ENCODE results near the gene CHIC2.

CHIC2 gene

DNA sequence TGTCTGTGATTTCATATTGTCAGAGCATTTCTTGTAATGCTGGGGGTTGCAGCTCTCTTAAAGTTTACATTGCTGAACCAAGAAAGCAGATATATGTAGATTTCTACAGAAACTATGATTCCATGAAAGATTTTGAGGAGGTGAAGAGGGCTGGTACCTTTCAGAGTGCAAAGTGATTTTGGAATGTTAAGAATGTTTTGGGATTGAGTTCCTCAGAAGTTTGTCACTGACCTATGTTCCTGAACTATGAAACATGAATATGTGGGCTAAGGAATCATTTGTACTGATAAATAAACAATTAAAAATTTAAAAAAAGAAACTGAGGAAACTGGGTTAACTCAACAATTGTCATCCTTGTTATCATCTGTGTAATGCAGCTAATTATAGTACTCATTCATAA lies 12.3 kb upstream of the CHIC2 start:
- Mint-ChIP-seq H3K27ac (no peak overlapping the region), H3K4me3 (no peak overlapping the region), H3K9me3 (no peaks in the 10 kb centered on the region), H3K36me3 (no peaks in the 10 kb centered on the region), H3K4me1 (no peaks in the 10 kb centered on the region)
- ATAC-seq (no peak), DNase-seq (ENCODE audit: low spot score in 2 of 2) (no peak)

DNA sequence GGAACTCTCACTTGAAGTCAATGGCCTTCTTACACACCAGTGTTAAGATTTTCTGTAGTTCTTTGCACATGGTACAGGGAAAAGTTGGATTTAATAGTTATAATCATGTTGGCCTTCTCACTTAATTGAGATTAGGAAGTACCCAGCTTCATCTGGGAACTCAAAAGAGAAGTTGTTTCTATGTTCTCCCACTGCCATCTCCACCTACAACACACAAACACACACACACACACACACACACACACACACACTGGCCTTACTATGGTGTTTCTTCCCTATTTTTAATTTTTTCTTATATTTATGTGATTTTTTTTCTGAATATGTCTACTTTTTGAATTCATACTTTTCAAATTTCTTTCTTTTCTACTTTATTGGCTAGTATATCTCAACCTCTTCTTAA lies 10.0 kb upstream of the CHIC2 start:
- no peaks in the 10 kb centered on the region for H3K9me3 Mint-ChIP-seq
- DNase-seq (ENCODE audit: low spot score in 2 of 2) (no peak), ATAC-seq (no peak)
- no peak overlapping the region for H3K27ac Mint-ChIP-seq
- no peaks in the 10 kb centered on the region for H3K36me3 Mint-ChIP-seq
- no peaks in the 10 kb centered on the region for H3K4me1 Mint-ChIP-seq
- H3K4me3 Mint-ChIP-seq = no peak overlapping the region

DNA sequence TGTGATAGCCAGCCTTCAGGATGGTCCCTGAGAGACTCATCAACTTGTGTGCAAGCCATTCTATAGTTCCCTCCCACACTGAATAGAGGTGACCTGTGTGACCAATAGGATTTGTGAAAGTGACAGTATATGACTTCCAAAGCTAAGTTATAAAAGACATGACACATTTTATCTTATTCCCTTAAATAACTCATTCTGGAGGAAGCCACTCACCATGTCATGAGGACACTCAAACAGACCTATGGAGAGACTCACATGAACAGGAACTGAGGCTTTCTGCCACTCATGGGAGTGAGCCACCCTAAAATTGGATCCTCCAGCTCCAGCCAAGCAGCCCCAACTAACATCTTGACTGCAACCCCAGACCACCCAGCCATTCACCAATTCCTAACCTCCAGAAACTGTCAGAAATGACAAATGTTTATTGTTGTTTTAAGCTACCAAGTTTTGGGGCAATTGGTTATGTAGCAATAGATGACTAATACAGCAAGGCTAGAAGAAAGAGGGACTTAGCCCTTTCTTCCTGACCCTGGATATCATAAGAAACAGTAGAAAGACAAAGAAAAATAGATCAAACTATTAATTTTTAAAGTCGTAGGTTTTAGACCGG lies 9.0 kb upstream of the CHIC2 start:
- Mint-ChIP-seq H3K9me3 (no peaks in the 10 kb centered on the region), H3K36me3 (no peaks in the 10 kb centered on the region), H3K4me1 (no peaks in the 10 kb centered on the region), H3K27ac (no peak overlapping the region), H3K4me3 (no peak overlapping the region)
- no peak for ATAC-seq
- DNase-seq (ENCODE audit: low spot score in 2 of 2) = no peak

- Mint-ChIP-seq H3K36me3 (peaks cover 28% of the 10 kb centered on the region), H3K27ac (no peak overlapping the region), H3K4me1 (peaks cover 12% of the 10 kb centered on the region), H3K9me3 (no peaks in the 10 kb centered on the region), H3K4me3 (no peak overlapping the region)
- DNase-seq (ENCODE audit: low spot score in 2 of 2) (no peak), ATAC-seq (no peak)
Measured at GRCh38 chr4:54067166-54067565, 2.8 kb upstream of the CHIC2 start.

- Mint-ChIP-seq H3K27ac (no peak overlapping the region), H3K4me1 (peaks cover 15% of the 10 kb centered on the region), H3K36me3 (peaks cover 31% of the 10 kb centered on the region), H3K4me3 (no peak overlapping the region), H3K9me3 (no peaks in the 10 kb centered on the region)
- DNase-seq (ENCODE audit: low spot score in 2 of 2) (no peak), ATAC-seq (no peak)
Measured at GRCh38 chr4:54066718-54067129, 2.3 kb upstream of the CHIC2 start.

GRCh38 chr4:54066088-54066415 lies 1.6 kb upstream of the CHIC2 start:
- Mint-ChIP-seq H3K4me3 (no peak overlapping the region), H3K27ac (peak overlapping the region; percentile 97), H3K9me3 (no peaks in the 10 kb centered on the region), H3K36me3 (peaks cover 38% of the 10 kb centered on the region), H3K4me1 (peaks cover 22% of the 10 kb centered on the region)
- ATAC-seq (no peak), DNase-seq (ENCODE audit: low spot score in 2 of 2) (no peak)

GRCh38 chr4:54065282-54066087 lies 1.1 kb upstream of the CHIC2 start:
- H3K9me3 Mint-ChIP-seq = no peaks in the 10 kb centered on the region
- peaks cover 23% of the 10 kb centered on the region for H3K4me1 Mint-ChIP-seq
- H3K36me3 Mint-ChIP-seq = peaks cover 39% of the 10 kb centered on the region
- DNase-seq (ENCODE audit: low spot score in 2 of 2) = no peak
- peak overlapping the region; percentile 89 for H3K4me3 Mint-ChIP-seq
- H3K27ac Mint-ChIP-seq = peak overlapping the region; percentile 97
- ATAC-seq = no peak

GRCh38 chr4:54063737-54064316 lies 578 bp downstream of the CHIC2 start:
- ATAC-seq (peak; percentile 36), DNase-seq (ENCODE audit: low spot score in 2 of 2) (peak in 1 of 2 donors; percentile 78)
- Mint-ChIP-seq H3K27ac (peak overlapping the region; percentile 97), H3K4me1 (peaks cover 33% of the 10 kb centered on the region), H3K9me3 (no peaks in the 10 kb centered on the region), H3K36me3 (peaks cover 52% of the 10 kb centered on the region), H3K4me3 (peak overlapping the region; percentile 89)

DNA sequence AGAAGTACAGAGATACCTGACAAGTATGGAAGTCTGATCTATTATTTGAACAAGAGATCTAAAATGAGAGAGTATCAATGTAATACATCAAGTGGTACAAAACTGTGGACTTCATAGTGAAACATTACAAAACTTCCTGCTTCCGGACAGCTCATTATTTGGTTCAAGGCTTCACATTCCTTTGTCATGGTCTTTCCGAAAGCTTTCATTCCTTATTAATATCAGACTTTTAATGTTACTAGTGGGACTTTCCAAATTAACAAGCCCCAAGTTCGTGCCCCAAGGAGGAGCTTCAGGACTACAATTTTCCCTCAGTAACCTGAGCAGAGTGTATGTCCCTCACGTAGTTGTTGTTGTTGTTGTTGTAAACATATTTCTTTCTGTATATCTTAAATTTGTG lies 1.2 kb downstream of the CHIC2 start:
- peak; percentile 39 for ATAC-seq
- Mint-ChIP-seq H3K4me3 (peak overlapping the region; percentile 89), H3K9me3 (no peaks in the 10 kb centered on the region), H3K27ac (peak overlapping the region; percentile 97), H3K4me1 (peaks cover 39% of the 10 kb centered on the region), H3K36me3 (peaks cover 58% of the 10 kb centered on the region)
- DNase-seq (ENCODE audit: low spot score in 2 of 2) = no peak

DNA sequence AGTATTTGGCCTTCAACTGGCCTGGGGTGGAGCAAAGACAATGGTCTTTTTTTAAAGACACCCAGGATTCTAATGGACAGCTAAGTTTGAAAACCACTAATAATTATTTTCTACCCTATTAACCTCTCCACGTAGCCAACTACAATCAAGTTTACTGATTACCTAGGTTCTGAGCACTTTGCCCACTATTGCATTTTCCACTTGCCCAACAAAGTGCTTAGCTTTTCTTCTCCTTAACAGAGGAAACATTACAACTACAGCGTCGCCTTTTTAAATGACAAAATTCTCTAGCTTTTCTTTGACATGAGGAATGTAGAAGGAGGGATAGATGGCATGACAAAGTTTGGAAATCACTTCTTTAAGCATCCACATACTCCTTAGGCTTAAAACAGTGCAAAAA lies 2.0 kb downstream of the CHIC2 start:
- no peaks in the 10 kb centered on the region for H3K9me3 Mint-ChIP-seq
- peak overlapping the region; percentile 97 for H3K27ac Mint-ChIP-seq
- H3K36me3 Mint-ChIP-seq = peaks cover 61% of the 10 kb centered on the region
- peaks cover 47% of the 10 kb centered on the region for H3K4me1 Mint-ChIP-seq
- ATAC-seq (no peak), DNase-seq (ENCODE audit: low spot score in 2 of 2) (no peak)
- peak overlapping the region; percentile 89 for H3K4me3 Mint-ChIP-seq

- H3K4me3 Mint-ChIP-seq = peak overlapping the region; percentile 89
- no peak overlapping the region for H3K27ac Mint-ChIP-seq
- DNase-seq (ENCODE audit: low spot score in 2 of 2) (no peak), ATAC-seq (no peak)
- H3K9me3 Mint-ChIP-seq = no peaks in the 10 kb centered on the region
- H3K4me1 Mint-ChIP-seq = peaks cover 53% of the 10 kb centered on the region
- H3K36me3 Mint-ChIP-seq = peaks cover 61% of the 10 kb centered on the region
Measured at GRCh38 chr4:54061873-54062272, 2.5 kb downstream of the CHIC2 start.

DNA sequence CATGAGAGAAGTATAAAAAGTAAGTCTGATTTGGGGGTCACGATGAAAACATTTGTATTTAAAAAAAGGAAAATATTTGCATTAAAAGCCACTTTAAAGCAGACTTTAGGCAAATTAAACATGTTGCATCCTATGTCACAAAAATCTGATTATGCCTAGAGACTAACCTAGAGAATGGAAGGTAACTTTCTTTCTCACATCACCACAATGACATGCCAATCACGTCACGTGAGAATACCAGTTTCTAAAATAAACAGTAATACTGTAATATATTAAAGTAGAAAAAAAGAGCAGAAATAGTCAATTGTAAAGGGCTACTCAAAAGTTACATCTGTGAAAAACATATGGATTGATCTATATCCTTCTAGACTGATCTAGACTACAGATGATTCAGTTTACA lies 3.3 kb downstream of the CHIC2 start:
- ATAC-seq (no peak), DNase-seq (ENCODE audit: low spot score in 2 of 2) (no peak)
- no peaks in the 10 kb centered on the region for H3K9me3 Mint-ChIP-seq
- H3K27ac Mint-ChIP-seq = no peak overlapping the region
- H3K4me3 Mint-ChIP-seq = peak overlapping the region; percentile 89
- peaks cover 59% of the 10 kb centered on the region for H3K4me1 Mint-ChIP-seq
- peaks cover 61% of the 10 kb centered on the region for H3K36me3 Mint-ChIP-seq

- DNase-seq (ENCODE audit: low spot score in 2 of 2) (no peak), ATAC-seq (no peak)
- no peak overlapping the region for H3K27ac Mint-ChIP-seq
- peak overlapping the region; percentile 89 for H3K4me3 Mint-ChIP-seq
- H3K36me3 Mint-ChIP-seq = peaks cover 62% of the 10 kb centered on the region
- H3K9me3 Mint-ChIP-seq = no peaks in the 10 kb centered on the region
- H3K4me1 Mint-ChIP-seq = peaks cover 57% of the 10 kb centered on the region
Measured at GRCh38 chr4:54060116-54060515, 4.3 kb downstream of the CHIC2 start.

GRCh38 chr4:54058171-54058570 lies 6.2 kb downstream of the CHIC2 start:
- H3K4me1 Mint-ChIP-seq = peaks cover 66% of the 10 kb centered on the region
- no peaks in the 10 kb centered on the region for H3K9me3 Mint-ChIP-seq
- no peak for DNase-seq (ENCODE audit: low spot score in 2 of 2)
- peak overlapping the region; percentile 65 for H3K4me3 Mint-ChIP-seq
- no peak overlapping the region for H3K27ac Mint-ChIP-seq
- peaks cover 49% of the 10 kb centered on the region for H3K36me3 Mint-ChIP-seq
- ATAC-seq = peak; percentile 85

GRCh38 chr4:54056360-54056759 lies 8.0 kb downstream of the CHIC2 start:
- H3K4me3 Mint-ChIP-seq = peak overlapping the region; percentile 65
- H3K27ac Mint-ChIP-seq = no peak overlapping the region
- DNase-seq (ENCODE audit: low spot score in 2 of 2) (no peak), ATAC-seq (peak; percentile 40)
- H3K36me3 Mint-ChIP-seq = peaks cover 34% of the 10 kb centered on the region
- H3K9me3 Mint-ChIP-seq = no peaks in the 10 kb centered on the region
- H3K4me1 Mint-ChIP-seq = peaks cover 66% of the 10 kb centered on the region

DNA sequence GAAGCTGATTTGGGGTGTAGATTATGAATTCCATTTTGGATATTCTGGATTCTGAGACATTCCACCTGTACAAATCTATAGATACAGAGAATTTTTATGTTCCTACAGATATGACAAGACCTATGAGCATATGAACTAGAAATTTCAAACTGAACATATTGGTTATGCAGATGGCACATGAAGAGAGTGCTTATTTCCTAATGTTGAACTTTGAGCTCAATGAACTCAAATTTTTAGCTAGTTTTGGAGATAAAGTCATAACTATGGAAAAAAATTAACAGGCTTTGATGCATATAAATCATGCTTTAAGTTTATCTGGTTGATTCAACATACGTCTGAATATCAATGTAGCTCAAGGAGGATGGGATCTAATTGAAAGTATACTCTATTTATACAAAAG lies 8.9 kb downstream of the CHIC2 start:
- H3K4me3 Mint-ChIP-seq = no peak overlapping the region
- ATAC-seq = no peak
- H3K9me3 Mint-ChIP-seq = no peaks in the 10 kb centered on the region
- H3K27ac Mint-ChIP-seq = no peak overlapping the region
- DNase-seq (ENCODE audit: low spot score in 2 of 2) = no peak
- peaks cover 29% of the 10 kb centered on the region for H3K36me3 Mint-ChIP-seq
- peaks cover 71% of the 10 kb centered on the region for H3K4me1 Mint-ChIP-seq

Measured in stimulated activated effector memory CD8-positive, alpha-beta T cell treated with anti-CD3 and anti-CD28 coated beads, Interleukin-12 subunit alpha, Interleukin-12 subunit beta, amount 100 ng/mL, for 72 hours (primary cell).